Keratinocyte (primary cell): ENCODE data around the gene DGCR8.

Source experiments
- EZH2 ChIP-seq: IDR thresholded peaks from one replicate; pipeline ENCODE4 v1.6.1; 2012; ENCODE audit warnings: inconsistent platforms, mild to moderate bottlenecking, low read length, moderate library complexity
- TF ChIP-seq, protein P1 (sequence below), 3 experiments: IDR thresholded peaks in 1 of 3; conservative IDR thresholded peaks in 1 of 3; optimal IDR thresholded peaks in 1 of 3; 2 replicates in 2 of 3; 3 replicates in 1 of 3; pipeline versions ENCODE3 to v1.5.1; 2011; ENCODE audit warnings: low read length in 3 of 3, mild to moderate bottlenecking in 3 of 3, moderate library complexity in 2 of 3, control low read depth in 1 of 3, inconsistent platforms in 1 of 3; ENCODE audit not compliant: insufficient read depth in 2 of 3; ENCODE audit errors: extremely low read depth in 1 of 3

DNA sequence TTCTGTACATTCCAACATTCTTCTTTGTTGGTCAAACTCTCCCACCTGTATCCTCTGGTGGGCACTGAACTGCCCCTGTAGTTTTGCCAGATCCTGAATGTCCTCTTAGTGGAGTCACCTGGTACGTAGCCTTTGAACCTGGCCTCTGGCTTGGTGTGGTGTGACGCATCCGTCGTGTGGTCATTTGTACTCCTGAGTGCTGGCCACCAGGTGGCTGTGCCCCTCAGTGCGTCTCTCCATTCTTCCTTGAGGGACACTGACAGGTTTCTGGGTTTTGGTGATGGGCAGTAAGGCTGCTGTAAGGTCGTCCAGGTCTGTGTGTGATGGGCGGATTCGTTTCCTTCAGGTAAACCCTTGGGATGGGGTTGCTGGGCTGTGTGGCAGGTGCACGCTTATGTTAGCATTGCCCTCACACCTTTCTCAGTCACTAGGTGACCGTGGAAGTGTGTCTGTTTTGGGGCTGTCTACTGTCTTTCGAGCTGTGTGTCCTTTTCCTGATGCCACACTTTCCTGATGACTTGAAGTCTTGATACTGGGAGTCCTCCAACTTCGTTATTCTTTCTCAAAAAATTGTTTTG is 22.3 kb downstream of the DGCR8 start:
- TF ChIP-seq, protein P1, sequence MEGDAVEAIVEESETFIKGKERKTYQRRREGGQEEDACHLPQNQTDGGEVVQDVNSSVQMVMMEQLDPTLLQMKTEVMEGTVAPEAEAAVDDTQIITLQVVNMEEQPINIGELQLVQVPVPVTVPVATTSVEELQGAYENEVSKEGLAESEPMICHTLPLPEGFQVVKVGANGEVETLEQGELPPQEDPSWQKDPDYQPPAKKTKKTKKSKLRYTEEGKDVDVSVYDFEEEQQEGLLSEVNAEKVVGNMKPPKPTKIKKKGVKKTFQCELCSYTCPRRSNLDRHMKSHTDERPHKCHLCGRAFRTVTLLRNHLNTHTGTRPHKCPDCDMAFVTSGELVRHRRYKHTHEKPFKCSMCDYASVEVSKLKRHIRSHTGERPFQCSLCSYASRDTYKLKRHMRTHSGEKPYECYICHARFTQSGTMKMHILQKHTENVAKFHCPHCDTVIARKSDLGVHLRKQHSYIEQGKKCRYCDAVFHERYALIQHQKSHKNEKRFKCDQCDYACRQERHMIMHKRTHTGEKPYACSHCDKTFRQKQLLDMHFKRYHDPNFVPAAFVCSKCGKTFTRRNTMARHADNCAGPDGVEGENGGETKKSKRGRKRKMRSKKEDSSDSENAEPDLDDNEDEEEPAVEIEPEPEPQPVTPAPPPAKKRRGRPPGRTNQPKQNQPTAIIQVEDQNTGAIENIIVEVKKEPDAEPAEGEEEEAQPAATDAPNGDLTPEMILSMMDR (optimal IDR thresholded peaks at IDR 0.05 in 1 of 3, IDR thresholded peaks at IDR 0.05 in 1 of 3, conservative IDR thresholded peaks at IDR 0.05 in 1 of 3; ENCODE audit: extremely low read depth in 1 of 3, insufficient read depth in 2 of 3, low read length in 3 of 3): peak in 1 of 3 experiments; percentile 10
- TF ChIP-seq EZH2: no peak
